A673 (cell line): Measurements from ENCODE around the gene LRRFIP1. TPM values are rescaled to one million over a fixed set of nuclear protein-coding genes. Genes with fewer than 3 reads are reported as not detected.
A peak's percentile ranks its signal among the peaks of the same experiment; 100 is the strongest.

Experiments used
- BruUV-seq: library from RNA; stranded (reverse); fragments of 400-500 nt; replicated peaks from 2 replicates; lab custom pipeline; 2021; lab: Mats Ljungman, UMichigan
- CTCF ChIA-PET: fragments of 300-600 bp; sonication (Branson Sonifier 250); formaldehyde crosslinking; loops from one replicate; lab custom pipeline; 2022; ENCODE audit warnings: antibody characterized with exemption; lab: Charles Lee
- POLR2A ChIA-PET: fragments of 300-600 bp; sonication (Branson Sonifier 250); formaldehyde crosslinking; loops from one replicate; lab custom pipeline; 2022; ENCODE audit warnings: antibody characterized with exemption; ENCODE audit not compliant: low non-redundant PET; lab: Charles Lee
- DNase-seq: peaks from one replicate; pipeline ENCODE4 v3.0.0-alpha.2; 2015; ENCODE audit warnings: low spot score
- H3K27ac ChIP-seq: fragments of 200-600 bp; sonication (generic); 2 replicates; pipeline ENCODE4 v1.5.1; 2016; ENCODE audit warnings: mixed run types, low read depth, mild to moderate bottlenecking, mixed read lengths, antibody characterized with exemption, low read length; ENCODE audit not compliant: poor library complexity, severe bottlenecking
- H3K27me3 ChIP-seq: fragments of 200-600 bp; sonication (generic); replicated peaks from 2 replicates; pipeline ENCODE4 v1.6.1; 2017; ENCODE audit warnings: mixed run types, low read depth, mild to moderate bottlenecking, mixed read lengths, antibody characterized with exemption, low read length; ENCODE audit not compliant: insufficient read depth, poor library complexity
- H3K36me3 ChIP-seq: fragments of 200-600 bp; sonication (generic); 2 replicates; pipeline ENCODE4 v1.6.1; 2016; ENCODE audit warnings: mixed run types, mild to moderate bottlenecking, mixed read lengths, antibody characterized with exemption, low read length; ENCODE audit not compliant: insufficient read depth, poor library complexity, severe bottlenecking
- H3K4me1 ChIP-seq: fragments of 200-600 bp; sonication (generic); 2 replicates; pipeline ENCODE4 v1.6.1; 2017; ENCODE audit warnings: mixed run types, mild to moderate bottlenecking, mixed read lengths, antibody characterized with exemption, low read length; ENCODE audit not compliant: insufficient read depth, poor library complexity, severe bottlenecking
- H3K4me3 ChIP-seq: fragments of 200-600 bp; sonication (generic); 2 replicates; pipeline ENCODE4 v1.5.1; 2016; ENCODE audit warnings: low read depth, mixed run types, mild to moderate bottlenecking, mixed read lengths, low read length; ENCODE audit not compliant: poor library complexity, severe bottlenecking
- H3K9me3 ChIP-seq: fragments of 200-600 bp; sonication (generic); 2 replicates; pipeline ENCODE4 v1.6.1; 2016; ENCODE audit warnings: mixed run types, low read depth, mild to moderate bottlenecking, mixed read lengths, antibody characterized with exemption, low read length; ENCODE audit not compliant: poor library complexity, severe bottlenecking
- CTCF ChIP-seq: fragments of 300-800, 200-600 bp; sonication (generic); conservative IDR thresholded peaks from 2 replicates; pipeline ENCODE4 v1.5.1; 2017; ENCODE audit warnings: low read depth, mild to moderate bottlenecking, antibody characterized with exemption, low read length, moderate library complexity, mixed read lengths
- EZH2 ChIP-seq: fragments of 200-600 bp; sonication (generic); IDR thresholded peaks from 2 replicates; pipeline ENCODE4 v1.6.1; 2017; ENCODE audit warnings: borderline replicate concordance, low read depth, mild to moderate bottlenecking, mixed read lengths, antibody characterized with exemption, low read length; ENCODE audit not compliant: poor library complexity, severe bottlenecking
- intact Hi-C: fragments of 100-400 bp; cut with micrococcal nuclease; formaldehyde crosslinking; loops from one replicate; pipeline ENCODE4 v1.10.0; 2022; ENCODE audit not compliant: unreplicated experiment
- total RNA-seq: library from RNA; stranded (reverse); gene quantifications from 2 replicates; pipeline ENCODE4 v1.2.3, GENCODE V29; 2021

Gene LRRFIP1
- total RNA-seq, 1 experiment from 2014 or later: 69.3 TPM

- intact Hi-C loops: no loop called here
- no TSS peak for BruUV-seq
- POLR2A ChIA-PET: no interaction called here
- Histone ChIP-seq H3K9me3 (no peaks in the 10 kb centered on the region), H3K36me3 (no peaks in the 10 kb centered on the region), H3K27me3 (no peaks in the 10 kb centered on the region), H3K27ac (peak overlapping the region; percentile 71), H3K4me1 (peaks cover 22% of the 10 kb centered on the region), H3K4me3 (peak overlapping the region; percentile 25)
- no peak for DNase-seq
- TF ChIP-seq CTCF: no peak
- TF ChIP-seq EZH2: no peak
- CTCF ChIA-PET: interaction anchor here (0.5 kb wide), 1 partner anchor 105 kb away, joined by 5 read pairs; no protein-coding TSS in a partner anchor
These were observed 9.8 kb upstream of the LRRFIP1 start for GRCh38 chr2:237617587-237617982.

GRCh38 chr2:237618449-237618848 lies 8.9 kb upstream of the LRRFIP1 start:
- no TSS peak for BruUV-seq
- Histone ChIP-seq H3K4me1 (peaks cover 22% of the 10 kb centered on the region), H3K27ac (no peak overlapping the region), H3K27me3 (no peaks in the 10 kb centered on the region), H3K36me3 (no peaks in the 10 kb centered on the region), H3K4me3 (no peak overlapping the region), H3K9me3 (no peaks in the 10 kb centered on the region)
- intact Hi-C loops: no loop called here
- no peak for DNase-seq
- CTCF ChIA-PET: no interaction called here
- TF ChIP-seq EZH2: no peak
- TF ChIP-seq CTCF: no peak
- POLR2A ChIA-PET: no interaction called here

- Histone ChIP-seq H3K9me3 (no peaks in the 10 kb centered on the region), H3K4me1 (no peaks in the 10 kb centered on the region), H3K36me3 (no peaks in the 10 kb centered on the region), H3K27me3 (no peaks in the 10 kb centered on the region), H3K4me3 (no peak overlapping the region), H3K27ac (no peak overlapping the region)
- intact Hi-C loops: no loop called here
- no TSS peak for BruUV-seq
- ChIA-PET POLR2A (no interaction called here), CTCF (no interaction called here)
- TF ChIP-seq EZH2: no peak
- TF ChIP-seq CTCF: no peak
- DNase-seq: no peak
These were observed 3.7 kb upstream of the LRRFIP1 start for GRCh38 chr2:237623428-237624403.
